HG03521 (cell line): ENCODE results near the gene SMC5.
"Not testable (repeated sequence)": the region's sequence is repeated elsewhere in the genome, so short reads cannot be mapped to it uniquely, and the experiment has no call there.

ENCODE experiments used
- ATAC-seq: cut with Tn5 transposase; IDR thresholded peaks from one replicate; pipeline ENCODE4 v1.9.1; 2021; ENCODE audit warnings: mild to moderate bottlenecking, moderate library complexity; ENCODE audit not compliant: unreplicated experiment

SMC5 gene

DNA sequence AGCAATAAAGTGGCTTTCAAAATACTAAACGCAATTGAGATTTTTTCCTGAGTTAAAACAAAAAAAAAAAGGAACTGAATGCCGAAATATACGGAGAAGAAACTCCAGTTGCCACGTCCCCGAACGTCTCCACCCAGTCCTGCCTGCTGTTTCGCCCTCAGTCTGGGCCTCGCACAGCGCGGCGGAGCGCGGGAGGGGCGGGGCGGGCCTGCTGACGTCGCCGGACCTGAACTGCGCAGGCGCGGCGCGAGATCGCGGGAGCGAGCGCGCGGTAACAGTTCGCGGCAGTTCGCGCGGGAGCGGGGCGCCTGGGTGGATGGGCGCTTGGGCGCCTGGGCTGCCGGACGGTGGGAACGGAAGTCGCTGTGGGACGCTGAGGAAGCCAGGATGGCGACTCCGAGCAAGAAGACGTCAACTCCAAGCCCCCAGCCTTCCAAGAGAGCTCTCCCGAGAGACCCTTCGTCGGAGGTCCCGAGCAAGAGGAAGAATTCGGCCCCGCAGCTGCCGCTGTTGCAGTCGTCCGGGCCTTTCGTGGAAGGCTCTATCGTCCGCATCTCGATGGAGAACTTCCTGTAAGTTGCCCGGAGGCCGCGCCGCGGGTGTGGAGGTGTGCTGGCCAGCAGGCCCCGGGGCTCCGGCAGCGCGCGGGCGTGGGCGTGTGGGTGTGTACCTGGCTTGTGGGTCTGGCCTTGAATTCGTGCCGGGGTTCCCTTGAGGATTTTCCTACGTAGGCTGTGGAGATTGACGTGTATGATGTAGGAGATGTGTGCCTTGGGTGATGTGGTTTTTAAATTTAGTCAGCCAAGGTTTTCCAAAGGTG lies at the start of gene SMC5:
SMC5 (plus strand) TSS at position 287 of the 820 bp plus-strand sequence; CDS start at position 388, 101 bp downstream.
- ATAC-seq = peak; percentile 80

GRCh38 chr9:70217029-70217428 lies 41.7 kb upstream of the SMC5 start:
- ATAC-seq = no peak

GRCh38 chr9:70218767-70219166 lies 40.0 kb upstream of the SMC5 start:
- ATAC-seq = no peak

- no peak for ATAC-seq
These were observed 38.6 kb upstream of the SMC5 start for GRCh38 chr9:70220216-70220615.

DNA sequence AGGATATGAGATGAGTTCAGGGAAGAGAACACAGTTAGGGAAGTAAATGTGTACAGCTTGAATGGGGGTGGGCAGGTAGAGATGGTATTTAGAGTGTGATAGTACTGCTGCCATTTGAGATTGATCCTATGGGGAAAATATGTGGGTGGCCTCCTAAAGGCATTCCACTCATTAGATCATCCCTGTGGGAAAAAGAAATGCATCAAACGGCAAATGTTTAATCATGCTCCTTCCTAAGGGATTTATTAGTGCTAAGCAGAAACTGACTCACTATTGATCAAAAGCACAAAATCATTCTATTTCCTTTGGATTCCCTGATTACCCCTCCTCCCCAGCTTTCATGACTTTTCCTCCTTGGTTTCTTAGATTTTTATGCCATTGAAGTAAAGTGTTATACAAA lies 36.4 kb upstream of the SMC5 start:
- no peak for ATAC-seq

- no peak for ATAC-seq
These were observed 30.7 kb upstream of the SMC5 start for GRCh38 chr9:70228118-70228517.

GRCh38 chr9:70228611-70229010 lies 30.2 kb upstream of the SMC5 start:
- no peak for ATAC-seq

DNA sequence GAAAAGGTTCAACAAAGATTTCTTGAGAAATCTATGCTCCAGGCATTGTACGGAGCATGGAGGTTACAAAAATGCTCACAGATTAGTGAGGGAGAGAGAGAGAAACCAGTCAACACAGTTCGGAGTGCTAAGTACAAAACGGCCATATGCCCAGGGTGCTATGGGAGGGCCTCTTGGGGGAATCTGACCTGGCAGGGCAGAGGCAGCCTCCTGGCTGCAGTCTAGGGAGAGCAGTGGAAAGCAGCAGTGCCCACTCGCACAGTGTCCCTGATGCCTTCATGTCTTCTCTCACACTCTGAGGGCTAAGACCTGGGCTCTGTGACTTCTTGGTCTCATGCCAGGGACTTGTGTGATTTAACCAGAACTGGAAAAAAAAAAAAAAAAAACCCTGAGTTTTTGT lies 29.8 kb upstream of the SMC5 start:
- ATAC-seq = no peak

DNA sequence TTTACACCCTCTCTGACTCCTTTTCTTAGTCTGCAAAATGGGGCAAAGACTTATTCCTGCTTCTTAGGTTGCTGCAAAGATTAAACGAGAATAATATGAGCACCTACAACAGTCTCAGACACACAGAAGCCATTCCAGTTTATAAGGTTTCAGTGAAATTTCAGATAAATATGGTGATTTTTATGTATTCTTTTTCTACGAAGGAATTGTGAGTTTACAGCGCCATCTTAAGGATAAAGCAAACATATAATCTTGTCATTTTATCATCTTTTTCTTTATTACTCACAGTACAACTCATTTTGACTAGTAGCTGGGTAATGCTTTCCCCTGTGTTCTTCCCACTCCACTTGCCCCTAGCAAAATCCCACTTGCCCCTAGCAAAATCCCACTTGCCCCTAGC lies 29.2 kb upstream of the SMC5 start:
- ATAC-seq = no peak

- ATAC-seq = no peak
These were observed 26.3 kb upstream of the SMC5 start for GRCh38 chr9:70232476-70232875.

GRCh38 chr9:70234208-70234607 lies 24.6 kb upstream of the SMC5 start:
- not testable (repeated sequence) for ATAC-seq

GRCh38 chr9:70245952-70246351 lies 12.8 kb upstream of the SMC5 start:
- not testable (repeated sequence) for ATAC-seq

GRCh38 chr9:70250221-70250620 lies 8.6 kb upstream of the SMC5 start:
- ATAC-seq = no peak

- no peak for ATAC-seq
These were observed 3.3 kb upstream of the SMC5 start for GRCh38 chr9:70255486-70255885.

- no peak for ATAC-seq
These were observed 2.6 kb upstream of the SMC5 start for GRCh38 chr9:70256123-70256551.

GRCh38 chr9:70257502-70257901 lies 1.3 kb upstream of the SMC5 start:
- ATAC-seq = no peak

- peak; percentile 34 for ATAC-seq
These were observed 637 bp upstream of the SMC5 start for GRCh38 chr9:70257991-70258691.

DNA sequence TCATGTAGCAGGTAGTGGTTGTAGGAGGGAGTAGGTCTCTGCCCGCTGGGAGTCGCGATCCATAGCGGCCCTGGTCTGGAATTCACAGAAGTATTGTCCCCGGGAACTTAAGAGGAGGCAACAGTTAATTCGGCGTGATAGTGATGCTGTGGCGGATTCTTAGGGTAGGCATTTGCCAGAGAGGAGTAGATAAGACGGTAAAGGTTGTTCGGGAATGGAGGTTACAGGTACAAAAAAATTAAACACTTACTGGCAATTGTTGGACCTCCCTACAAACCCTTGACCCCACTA lies 679 bp downstream of the SMC5 start:
- no peak for ATAC-seq

GRCh38 chr9:70260007-70260443 lies 1.2 kb downstream of the SMC5 start:
- ATAC-seq = no peak

GRCh38 chr9:70260606-70261005 lies 1.8 kb downstream of the SMC5 start:
- ATAC-seq = peak; percentile 16

GRCh38 chr9:70261131-70261870 lies 2.5 kb downstream of the SMC5 start:
- ATAC-seq = no peak

DNA sequence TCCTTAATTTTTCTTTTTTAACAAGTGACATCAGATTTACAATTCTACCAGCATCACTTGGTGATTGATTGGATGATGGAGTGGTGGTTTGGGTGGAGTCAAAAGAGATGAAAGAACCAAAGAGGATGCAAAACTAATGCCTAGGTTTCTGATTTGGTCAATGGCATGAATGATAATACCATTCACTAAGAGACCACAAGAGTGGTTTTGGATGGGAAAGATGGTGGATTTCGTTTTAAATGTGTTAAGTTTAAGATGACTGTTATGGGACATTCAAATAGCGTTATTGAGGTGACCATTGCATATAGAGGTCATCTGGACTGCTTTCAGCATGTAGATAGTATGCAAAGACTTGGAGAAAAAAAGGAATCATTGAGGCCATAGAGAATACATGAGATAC lies 3.6 kb downstream of the SMC5 start:
- ATAC-seq = no peak
